SU-DHL-6 (cell line): ENCODE data around the gene AREG.

Experiments used
- H2AFZ ChIP-seq: fragments of 200-600 bp; sonication (generic); 2 replicates; pipeline ENCODE4 v1.6.1; 2014; ENCODE audit warnings: low read depth, mild to moderate bottlenecking, moderate library complexity, mixed read lengths, antibody characterized with exemption, low read length; ENCODE audit not compliant: severe bottlenecking
- H3F3A ChIP-seq: fragments of 200-600 bp; shearing (Covaris generic); 2 replicates; pipeline ENCODE4 v1.6.0; 2016; ENCODE audit warnings: antibody characterized with exemption, mild to moderate bottlenecking; ENCODE audit not compliant: insufficient read depth
- H3K27ac ChIP-seq: fragments of 200-600 bp; sonication (generic); 2 replicates; pipeline ENCODE4 v1.5.1; 2016; ENCODE audit warnings: low read depth, mild to moderate bottlenecking, low read length, moderate library complexity, mixed read lengths
- H3K27me3 ChIP-seq: fragments of 200-600 bp; sonication (generic), shearing (Covaris generic); 2 replicates; pipeline ENCODE4 v1.6.0; 2014; ENCODE audit warnings: mild to moderate bottlenecking, low read length
- H3K36me3 ChIP-seq: fragments of 200-600 bp; sonication (generic); 2 replicates; pipeline ENCODE4 v1.6.1; 2014; ENCODE audit warnings: mild to moderate bottlenecking, low read length, mixed read lengths
- H3K4me2 ChIP-seq: fragments of 300-600, 200-600 bp; shearing (Covaris generic), sonication (generic); 2 replicates; pipeline ENCODE4 v1.6.0; 2014; ENCODE audit warnings: low read length, low read depth, mild to moderate bottlenecking; ENCODE audit not compliant: poor library complexity, severe bottlenecking
- H3K4me3 ChIP-seq: fragments of 200-600 bp; sonication (generic); 2 replicates; pipeline ENCODE4 v1.5.1; 2014; ENCODE audit warnings: antibody characterized with exemption, low read length, mild to moderate bottlenecking, mixed read lengths; ENCODE audit not compliant: insufficient read depth, poor library complexity, severe bottlenecking
- H3K79me2 ChIP-seq: fragments of 200-600 bp; sonication (generic); 2 replicates; pipeline ENCODE4 v1.6.1; 2014; ENCODE audit warnings: mild to moderate bottlenecking, low read length, moderate library complexity; ENCODE audit not compliant: insufficient read depth
- H3K9ac ChIP-seq: fragments of 200-600 bp; sonication (generic); 2 replicates; pipeline ENCODE4 v1.7.0; 2014; ENCODE audit warnings: mild to moderate bottlenecking, low read length
- H3K9me2 ChIP-seq: fragments of 200-600 bp; sonication (generic); replicated peaks from 2 replicates; pipeline ENCODE4 v1.6.1; 2014; ENCODE audit warnings: low read length; ENCODE audit not compliant: insufficient read depth
- H3K9me3 ChIP-seq: fragments of 200-600 bp; sonication (generic); 2 replicates; pipeline ENCODE4 v1.6.1; 2014; ENCODE audit warnings: low read length, mixed read lengths; ENCODE audit not compliant: insufficient read depth
- H4K20me1 ChIP-seq: fragments of 200-600 bp; sonication (generic); 2 replicates; pipeline ENCODE4 v1.6.1; 2014; ENCODE audit warnings: low read depth, mild to moderate bottlenecking, antibody characterized with exemption, low read length, moderate library complexity, mixed read lengths
- EZH2phosphoT487 ChIP-seq: fragments of 200-600 bp; sonication (generic), shearing (Covaris generic); conservative IDR thresholded peaks from 2 replicates; pipeline ENCODE4 v1.6.1; 2018; ENCODE audit warnings: mild to moderate bottlenecking, antibody characterized with exemption, low read length, moderate library complexity, mixed read lengths
- TF ChIP-seq, protein P1 (sequence below): fragments of 200-600 bp; sonication (generic); IDR thresholded peaks from one replicate; pipeline ENCODE4 v1.5.1; 2017; ENCODE audit warnings: antibody characterized with exemption, mild to moderate bottlenecking, low read length, moderate library complexity; ENCODE audit not compliant: insufficient read depth, poor library complexity, severe bottlenecking

AREG gene

DNA sequence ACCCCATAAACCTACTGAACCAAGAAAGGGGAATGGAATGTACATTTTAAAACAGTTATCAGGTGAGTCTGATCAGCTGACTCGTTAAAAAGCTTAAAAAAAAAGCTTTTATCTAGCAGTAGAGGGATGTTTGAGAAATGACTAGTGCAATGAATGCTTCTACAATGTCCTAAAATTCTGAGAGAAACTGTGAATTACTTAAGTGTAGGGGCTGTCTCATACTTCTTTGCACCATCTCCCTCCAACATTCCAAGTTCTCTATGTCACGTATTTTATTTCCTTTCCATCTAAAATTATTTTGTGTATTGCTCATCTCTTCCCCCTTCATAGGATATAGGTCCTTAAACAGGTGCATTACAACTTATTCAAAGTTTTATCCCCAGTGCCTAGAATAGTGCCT, 11.9 kb upstream of the AREG start:
- Histone ChIP-seq H3K9me3 (no peaks in the 10 kb centered on the region), H3K4me2 (no peak overlapping the region), H3F3A (no peaks in the 10 kb centered on the region), H3K4me3 (no peak overlapping the region), H3K36me3 (no peaks in the 10 kb centered on the region), H4K20me1 (no peaks in the 10 kb centered on the region), H3K27me3 (no peaks in the 10 kb centered on the region), H2AFZ (no peak overlapping the region), H3K27ac (no peak overlapping the region), H3K79me2 (no peaks in the 10 kb centered on the region), H3K9me2 (no peaks in the 10 kb centered on the region), H3K9ac (no peak overlapping the region)
- TF ChIP-seq EZH2phosphoT487 = no peak
- TF ChIP-seq, protein P1, sequence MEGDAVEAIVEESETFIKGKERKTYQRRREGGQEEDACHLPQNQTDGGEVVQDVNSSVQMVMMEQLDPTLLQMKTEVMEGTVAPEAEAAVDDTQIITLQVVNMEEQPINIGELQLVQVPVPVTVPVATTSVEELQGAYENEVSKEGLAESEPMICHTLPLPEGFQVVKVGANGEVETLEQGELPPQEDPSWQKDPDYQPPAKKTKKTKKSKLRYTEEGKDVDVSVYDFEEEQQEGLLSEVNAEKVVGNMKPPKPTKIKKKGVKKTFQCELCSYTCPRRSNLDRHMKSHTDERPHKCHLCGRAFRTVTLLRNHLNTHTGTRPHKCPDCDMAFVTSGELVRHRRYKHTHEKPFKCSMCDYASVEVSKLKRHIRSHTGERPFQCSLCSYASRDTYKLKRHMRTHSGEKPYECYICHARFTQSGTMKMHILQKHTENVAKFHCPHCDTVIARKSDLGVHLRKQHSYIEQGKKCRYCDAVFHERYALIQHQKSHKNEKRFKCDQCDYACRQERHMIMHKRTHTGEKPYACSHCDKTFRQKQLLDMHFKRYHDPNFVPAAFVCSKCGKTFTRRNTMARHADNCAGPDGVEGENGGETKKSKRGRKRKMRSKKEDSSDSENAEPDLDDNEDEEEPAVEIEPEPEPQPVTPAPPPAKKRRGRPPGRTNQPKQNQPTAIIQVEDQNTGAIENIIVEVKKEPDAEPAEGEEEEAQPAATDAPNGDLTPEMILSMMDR = no peak

DNA sequence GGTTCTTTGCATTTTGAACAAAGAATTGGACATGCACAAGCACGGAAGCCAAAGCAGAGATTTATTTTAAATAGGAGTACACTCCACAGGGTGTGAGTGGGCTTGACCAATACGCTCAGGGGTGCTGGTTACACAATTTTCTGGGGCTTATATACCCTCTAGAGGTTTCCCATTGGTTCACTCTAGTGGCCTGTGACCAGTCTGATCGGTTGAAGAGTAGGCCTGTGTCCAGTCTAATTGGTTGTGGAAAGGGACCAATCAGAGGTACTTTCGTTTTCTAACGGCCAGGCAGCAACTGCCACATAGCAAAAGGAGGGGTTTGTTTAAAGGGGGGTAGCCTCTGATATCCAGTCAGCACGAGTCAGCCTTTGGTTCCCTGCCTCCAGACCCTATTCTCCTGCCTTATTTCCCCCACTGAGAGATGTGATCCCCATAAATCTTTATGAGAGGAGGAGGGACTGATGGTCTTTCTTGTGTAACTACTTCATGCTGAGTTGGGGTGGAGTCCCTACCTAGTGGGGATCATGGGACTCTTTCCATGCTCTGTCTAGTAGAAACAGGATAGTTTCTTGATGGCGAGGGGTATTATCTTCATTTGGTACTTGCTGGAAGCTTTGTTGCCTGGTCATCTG, 11.3 kb upstream of the AREG start:
- Histone ChIP-seq H3K27ac (no peak overlapping the region), H3K4me2 (no peak overlapping the region), H3K79me2 (no peaks in the 10 kb centered on the region), H3F3A (no peaks in the 10 kb centered on the region), H3K27me3 (no peaks in the 10 kb centered on the region), H3K9me2 (no peaks in the 10 kb centered on the region), H4K20me1 (no peaks in the 10 kb centered on the region), H3K36me3 (no peaks in the 10 kb centered on the region), H3K4me3 (no peak overlapping the region), H2AFZ (no peak overlapping the region), H3K9me3 (no peaks in the 10 kb centered on the region), H3K9ac (no peak overlapping the region)
- no peak for TF ChIP-seq EZH2phosphoT487
- TF ChIP-seq, protein P1 = no peak

DNA sequence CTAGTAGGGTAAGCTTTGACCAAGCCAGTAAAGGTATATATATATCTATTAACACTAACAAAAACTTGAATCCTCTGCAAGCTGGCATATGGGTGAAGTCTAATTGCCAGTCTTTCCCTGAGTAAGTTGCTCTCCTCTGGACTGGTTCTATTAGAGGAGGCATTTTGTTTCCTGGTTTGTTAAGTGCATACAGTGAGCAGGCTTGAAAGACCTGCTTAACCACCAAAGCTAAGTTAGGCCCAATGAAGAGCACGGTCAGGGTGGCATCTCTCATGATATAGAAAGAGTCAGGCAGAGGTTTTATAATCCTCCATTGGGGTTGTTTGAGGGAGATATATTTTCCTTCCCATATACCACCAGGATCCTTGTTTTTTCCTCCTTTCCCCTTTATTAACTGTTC, 9.6 kb upstream of the AREG start:
- Histone ChIP-seq H3K9me2 (no peaks in the 10 kb centered on the region), H3K4me3 (no peak overlapping the region), H2AFZ (no peak overlapping the region), H3K4me2 (no peak overlapping the region), H3K79me2 (no peaks in the 10 kb centered on the region), H3K27me3 (no peaks in the 10 kb centered on the region), H3K9ac (no peak overlapping the region), H3K9me3 (no peaks in the 10 kb centered on the region), H4K20me1 (no peaks in the 10 kb centered on the region), H3K27ac (no peak overlapping the region), H3K36me3 (no peaks in the 10 kb centered on the region), H3F3A (no peaks in the 10 kb centered on the region)
- TF ChIP-seq EZH2phosphoT487 = no peak
- TF ChIP-seq, protein P1 = no peak
